GM12892 (cell line): ENCODE measurements around the gene BEND5.
A peak's percentile ranks its signal among the peaks of the same experiment; 100 is the strongest.

Experiments
- DNase-seq: peaks from one replicate; pipeline ENCODE4 v3.0.0; 2011; ENCODE audit not compliant: insufficient read length
- FAIRE-seq: peaks from 2 replicates; lab custom pipeline; 2011; peaks lifted over from hg19 to GRCh38; lab: Jason Lieb, UNC
- POLR2A ChIP-seq: IDR thresholded peaks from 2 replicates; pipeline ENCODE4 v1.6.1; 2011; ENCODE audit warnings: low read depth, low read length, control low read depth
- POLR2AphosphoS5 ChIP-seq: IDR thresholded peaks from 2 replicates; pipeline ENCODE4 v1.6.1; 2011; ENCODE audit warnings: low read depth, low read length, control low read depth
- TAF1 ChIP-seq: IDR thresholded peaks from 2 replicates; pipeline ENCODE4 v1.6.1; 2011; ENCODE audit warnings: low read depth, mild to moderate bottlenecking, control low read depth, low read length, borderline replicate concordance

Gene BEND5

DNA sequence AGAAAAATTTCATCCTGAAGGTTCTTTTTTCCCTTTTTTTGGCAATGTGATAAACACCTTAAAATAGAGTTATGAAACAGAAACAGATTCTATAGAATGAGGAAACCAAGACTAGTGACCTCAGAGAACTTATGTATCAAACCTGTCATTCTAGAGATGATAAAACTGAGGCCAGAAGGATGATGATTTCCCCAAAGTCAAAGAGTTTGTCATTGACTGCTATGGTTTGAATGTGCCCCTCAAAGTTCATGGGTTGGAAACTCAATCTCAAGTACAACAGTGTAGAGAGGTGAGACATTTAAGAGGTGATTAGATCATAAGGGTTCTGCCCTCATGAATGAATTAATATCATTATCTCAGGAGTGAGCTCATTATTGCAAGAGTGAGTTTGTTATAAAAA is 13.7 kb upstream of the BEND5 start:
- no peak for TF ChIP-seq POLR2A
- TF ChIP-seq POLR2AphosphoS5: no peak
- no peak for TF ChIP-seq TAF1
- FAIRE-seq (peak; percentile 73), DNase-seq (no peak)

GRCh38 chr1:48789903-48790302 is 13.2 kb upstream of the BEND5 start:
- TF ChIP-seq TAF1 (no peak), POLR2A (no peak), POLR2AphosphoS5 (no peak)
- peak; percentile 73 for FAIRE-seq
- no peak for DNase-seq

DNA sequence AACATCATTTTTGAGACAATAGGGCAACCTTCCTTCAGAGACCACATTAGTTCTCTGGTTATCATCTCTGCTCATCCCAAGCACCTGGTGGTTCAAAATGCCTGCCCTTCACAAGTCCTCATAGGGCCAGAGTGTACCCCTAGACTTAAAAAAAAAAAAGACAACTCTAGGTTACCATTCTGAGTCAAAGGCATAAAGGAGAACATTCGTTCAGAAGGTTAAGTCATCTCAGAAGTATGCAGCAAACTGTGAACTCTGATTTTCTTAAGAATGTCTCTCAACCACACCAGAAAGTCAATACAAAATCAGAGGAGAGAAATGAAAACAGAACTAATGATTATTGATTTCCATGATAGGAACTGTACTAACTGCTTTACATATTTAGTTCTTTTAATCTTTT is 9.2 kb upstream of the BEND5 start:
- TF ChIP-seq POLR2A (no peak), TAF1 (no peak), POLR2AphosphoS5 (no peak)
- FAIRE-seq: no peak

GRCh38 chr1:48784301-48784700 is 7.6 kb upstream of the BEND5 start:
- FAIRE-seq (no peak), DNase-seq (no peak)
- TF ChIP-seq POLR2A (no peak), POLR2AphosphoS5 (no peak), TAF1 (no peak)

More for the DNA sequence above, 9.2 kb upstream of the BEND5 start:
- DNase-seq: no peak

DNA sequence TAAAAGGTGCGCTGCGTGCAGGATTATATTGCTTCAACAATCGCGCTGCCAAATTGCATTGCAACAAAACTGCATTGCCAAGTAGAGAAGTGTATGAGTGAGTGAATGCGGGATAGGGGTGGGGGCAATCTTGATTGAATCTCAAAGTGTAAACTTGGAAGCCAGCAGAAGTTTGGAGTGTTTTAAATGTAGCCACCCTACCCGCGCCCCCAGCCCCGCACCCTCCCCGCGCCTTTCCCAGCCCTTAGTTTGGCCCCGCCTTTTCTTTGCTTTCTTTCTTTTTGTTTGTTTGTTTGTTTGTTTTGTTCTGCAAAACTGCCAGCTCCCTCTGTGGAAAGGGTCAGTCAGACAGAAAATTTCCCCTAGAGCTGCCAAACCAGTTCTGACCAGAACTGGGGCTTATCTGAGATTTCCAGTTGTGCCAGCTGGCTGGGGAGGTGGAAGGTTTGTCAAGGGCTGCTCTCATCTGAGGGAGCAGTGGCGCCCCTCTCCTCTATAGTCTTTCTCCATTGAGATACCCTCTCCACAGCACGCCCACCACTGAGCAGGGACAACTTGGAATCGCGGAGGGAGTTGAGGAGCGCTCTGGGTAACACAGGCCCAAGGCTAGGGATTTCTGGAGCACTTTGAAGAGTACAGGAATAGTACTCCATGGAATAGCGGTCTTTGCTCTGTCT is 666 bp upstream of the BEND5 start:
- DNase-seq: no peak
- FAIRE-seq: no peak
- TF ChIP-seq POLR2AphosphoS5: no peak
- TF ChIP-seq POLR2A: no peak
- no peak for TF ChIP-seq TAF1

- FAIRE-seq (peak; percentile 33), DNase-seq (no peak)
- TF ChIP-seq POLR2A (no peak), TAF1 (no peak)
These were observed 779 bp downstream of the BEND5 start for GRCh38 chr1:48775831-48776392.

GRCh38 chr1:48773133-48773532 is 3.6 kb downstream of the BEND5 start:
- DNase-seq: no peak
- no peak for FAIRE-seq

DNA sequence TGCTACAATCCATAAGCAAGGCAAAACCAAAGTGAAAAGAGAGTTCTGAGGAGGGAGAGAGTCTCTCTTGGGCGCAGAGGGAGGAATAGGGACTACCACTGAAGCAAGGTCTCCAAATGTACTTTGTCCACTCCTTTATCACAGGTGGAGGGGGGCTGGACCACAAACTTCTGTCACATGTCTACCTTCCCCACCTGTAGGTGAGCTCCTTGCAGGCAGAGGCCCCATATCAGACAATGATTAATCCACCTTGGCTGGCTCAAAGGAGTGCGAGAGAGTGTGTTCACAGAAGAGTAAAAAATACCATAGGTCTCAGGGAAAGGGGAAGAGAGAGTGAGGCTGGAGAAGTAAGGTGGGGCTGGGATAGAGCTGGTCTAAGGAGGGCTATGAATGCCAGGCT is 4.5 kb downstream of the BEND5 start:
- TF ChIP-seq POLR2AphosphoS5: no peak
- no peak for TF ChIP-seq TAF1
- TF ChIP-seq POLR2A: no peak
- no peak for FAIRE-seq
- DNase-seq: no peak

More at GRCh38 chr1:48773133-48773532, 3.6 kb downstream of the BEND5 start:
- no peak for TF ChIP-seq TAF1
- no peak for TF ChIP-seq POLR2A
- no peak for TF ChIP-seq POLR2AphosphoS5

- DNase-seq: no peak
- no peak for TF ChIP-seq POLR2A
- no peak for TF ChIP-seq TAF1
- no peak for TF ChIP-seq POLR2AphosphoS5
- FAIRE-seq: no peak
These were observed 5.1 kb downstream of the BEND5 start for GRCh38 chr1:48771561-48771960.

GRCh38 chr1:48767975-48768510 is 8.6 kb downstream of the BEND5 start:
- TF ChIP-seq POLR2A (no peak), TAF1 (no peak), POLR2AphosphoS5 (no peak)
- no peak for FAIRE-seq
- no peak for DNase-seq

GRCh38 chr1:48765335-48765734 is 11.4 kb downstream of the BEND5 start:
- TF ChIP-seq TAF1 (no peak), POLR2A (no peak), POLR2AphosphoS5 (no peak)
- no peak for FAIRE-seq
- DNase-seq: no peak

- DNase-seq: no peak
- TF ChIP-seq POLR2A (no peak), POLR2AphosphoS5 (no peak), TAF1 (no peak)
- no peak for FAIRE-seq
These were observed 14.7 kb downstream of the BEND5 start for GRCh38 chr1:48761986-48762385.

GRCh38 chr1:48761411-48761810 is 15.3 kb downstream of the BEND5 start:
- no peak for FAIRE-seq
- no peak for DNase-seq
- TF ChIP-seq POLR2AphosphoS5: no peak
- TF ChIP-seq POLR2A: no peak
- no peak for TF ChIP-seq TAF1
